BE2C (cell line): ENCODE measurements around the gene KRT10.

ENCODE experiments used
- DNase-seq: peaks from one replicate; pipeline ENCODE4 v3.0.0-alpha.2; 2020
- H3K27me3 ChIP-seq: fragments of 250-450 bp; sonication (Bioruptor Pico); 2 replicates; pipeline ENCODE4 v1.5.1; 2020; ENCODE audit warnings: mild to moderate bottlenecking
- H3K36me3 ChIP-seq: fragments of 250-450 bp; sonication (Bioruptor Pico); 2 replicates; pipeline ENCODE4 v1.5.1; 2020; ENCODE audit warnings: mild to moderate bottlenecking
- H3K4me1 ChIP-seq: fragments of 250-450 bp; sonication (Bioruptor Pico); 2 replicates; pipeline ENCODE4 v1.5.1; 2020
- H3K4me3 ChIP-seq: 2 replicates; pipeline ENCODE4 v1.5.1; 2011; ENCODE audit warnings: low read depth, low read length
- H3K9me3 ChIP-seq: fragments of 250-450 bp; sonication (Bioruptor Pico); 2 replicates; pipeline ENCODE4 v1.5.1; 2020
- TF ChIP-seq, protein P1 (sequence below): IDR thresholded peaks from 2 replicates; pipeline ENCODE4 v1.5.1; 2012; ENCODE audit warnings: mild to moderate bottlenecking, low read depth, low read length

KRT10 gene

DNA sequence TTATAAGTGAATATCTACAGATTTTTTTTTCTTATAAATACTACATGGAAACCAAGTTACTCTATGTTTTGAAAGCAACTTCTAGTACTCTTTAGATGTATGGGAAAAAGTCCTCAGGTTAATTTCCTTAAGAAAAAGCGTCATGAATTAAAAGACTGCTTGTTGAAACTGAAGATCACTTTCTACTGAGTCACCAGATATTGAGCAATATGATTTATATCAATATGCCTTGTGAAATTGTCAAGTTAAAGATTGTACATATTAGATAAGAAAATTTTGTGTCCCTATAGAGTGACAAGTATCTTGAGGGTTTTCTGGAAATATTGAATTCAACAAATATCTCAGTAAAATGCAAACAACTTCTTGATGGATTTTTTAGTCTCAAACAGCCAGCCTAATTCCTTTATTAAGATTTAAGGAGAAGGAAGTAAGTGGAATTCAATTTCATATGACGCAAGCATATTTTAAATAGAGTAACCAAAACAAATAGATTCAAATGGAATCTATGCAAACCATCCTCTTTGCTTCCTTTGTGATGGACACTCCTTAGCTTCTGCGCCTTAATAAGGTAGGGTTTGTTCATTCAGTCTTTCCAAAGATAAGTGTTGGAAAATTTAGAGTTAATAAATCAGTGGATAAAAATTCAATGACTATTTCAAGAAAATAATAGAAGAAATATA lies 28.0 kb upstream of the KRT10 start:
- peaks cover 42% of the 10 kb centered on the region for H3K27me3 ChIP-seq
- TF ChIP-seq, protein P1, sequence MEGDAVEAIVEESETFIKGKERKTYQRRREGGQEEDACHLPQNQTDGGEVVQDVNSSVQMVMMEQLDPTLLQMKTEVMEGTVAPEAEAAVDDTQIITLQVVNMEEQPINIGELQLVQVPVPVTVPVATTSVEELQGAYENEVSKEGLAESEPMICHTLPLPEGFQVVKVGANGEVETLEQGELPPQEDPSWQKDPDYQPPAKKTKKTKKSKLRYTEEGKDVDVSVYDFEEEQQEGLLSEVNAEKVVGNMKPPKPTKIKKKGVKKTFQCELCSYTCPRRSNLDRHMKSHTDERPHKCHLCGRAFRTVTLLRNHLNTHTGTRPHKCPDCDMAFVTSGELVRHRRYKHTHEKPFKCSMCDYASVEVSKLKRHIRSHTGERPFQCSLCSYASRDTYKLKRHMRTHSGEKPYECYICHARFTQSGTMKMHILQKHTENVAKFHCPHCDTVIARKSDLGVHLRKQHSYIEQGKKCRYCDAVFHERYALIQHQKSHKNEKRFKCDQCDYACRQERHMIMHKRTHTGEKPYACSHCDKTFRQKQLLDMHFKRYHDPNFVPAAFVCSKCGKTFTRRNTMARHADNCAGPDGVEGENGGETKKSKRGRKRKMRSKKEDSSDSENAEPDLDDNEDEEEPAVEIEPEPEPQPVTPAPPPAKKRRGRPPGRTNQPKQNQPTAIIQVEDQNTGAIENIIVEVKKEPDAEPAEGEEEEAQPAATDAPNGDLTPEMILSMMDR, result no peak
- H3K36me3 ChIP-seq, result no peaks in the 10 kb centered on the region
- H3K4me3 ChIP-seq, result no peak overlapping the region
- no peaks in the 10 kb centered on the region for H3K4me1 ChIP-seq
- no peaks in the 10 kb centered on the region for H3K9me3 ChIP-seq
- no peak for DNase-seq

DNA sequence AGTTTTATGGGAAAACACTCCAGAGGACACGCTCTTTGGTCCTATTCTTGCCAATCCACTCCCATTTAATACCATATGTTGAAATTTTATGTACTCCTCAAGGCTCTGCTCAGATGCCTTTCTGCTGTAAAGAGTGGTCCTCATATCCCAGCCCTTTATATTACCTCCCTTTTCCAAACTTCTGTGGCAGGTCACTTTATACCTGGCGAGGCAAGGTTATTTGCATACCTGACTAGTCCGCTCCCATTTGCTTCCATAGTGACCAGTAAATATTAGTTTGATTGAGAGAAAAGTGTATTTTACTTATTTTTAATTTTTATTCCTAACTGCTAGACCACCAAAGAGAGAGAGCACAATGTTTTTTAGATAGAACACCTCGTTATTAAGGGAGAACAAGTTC lies 27.3 kb upstream of the KRT10 start:
- H3K27me3 ChIP-seq, result peaks cover 46% of the 10 kb centered on the region
- H3K36me3 ChIP-seq, result no peaks in the 10 kb centered on the region
- no peak overlapping the region for H3K4me3 ChIP-seq
- DNase-seq, result no peak
- H3K4me1 ChIP-seq, result no peaks in the 10 kb centered on the region
- no peaks in the 10 kb centered on the region for H3K9me3 ChIP-seq
- TF ChIP-seq, protein P1, result no peak

DNA sequence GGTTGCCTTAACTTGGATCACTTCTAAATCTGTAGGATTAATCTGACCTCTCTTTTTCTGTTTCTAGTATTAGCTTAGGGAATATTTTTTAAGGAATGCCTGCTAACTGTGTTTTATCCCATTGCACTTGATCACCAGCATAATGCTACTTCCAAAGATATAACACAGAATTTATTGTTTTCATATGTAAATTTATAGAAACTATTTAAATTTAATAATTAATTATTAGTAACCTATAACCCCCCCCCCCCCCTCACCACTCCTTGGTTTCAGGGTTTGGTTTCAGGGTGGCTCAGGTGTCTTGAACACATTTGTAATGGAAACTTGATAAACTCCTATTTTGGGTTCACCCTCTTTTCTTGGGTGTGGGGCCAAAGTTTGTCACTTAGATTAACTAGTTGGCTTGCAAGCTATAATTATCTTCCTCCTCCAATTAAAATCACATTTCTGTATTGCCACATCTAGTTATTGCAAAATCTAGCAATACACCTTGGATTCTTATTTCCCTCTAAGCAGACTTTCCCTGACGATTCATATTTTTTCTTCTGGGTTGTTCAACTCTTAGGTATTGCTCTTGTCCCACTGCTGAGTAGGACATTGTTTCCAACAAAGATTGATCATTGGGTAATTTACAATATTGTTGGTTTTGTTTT lies 26.3 kb upstream of the KRT10 start:
- DNase-seq, result no peak
- no peaks in the 10 kb centered on the region for H3K36me3 ChIP-seq
- no peak overlapping the region for H3K4me3 ChIP-seq
- H3K27me3 ChIP-seq, result peaks cover 48% of the 10 kb centered on the region
- H3K9me3 ChIP-seq, result no peaks in the 10 kb centered on the region
- TF ChIP-seq, protein P1, result no peak
- no peaks in the 10 kb centered on the region for H3K4me1 ChIP-seq

DNA sequence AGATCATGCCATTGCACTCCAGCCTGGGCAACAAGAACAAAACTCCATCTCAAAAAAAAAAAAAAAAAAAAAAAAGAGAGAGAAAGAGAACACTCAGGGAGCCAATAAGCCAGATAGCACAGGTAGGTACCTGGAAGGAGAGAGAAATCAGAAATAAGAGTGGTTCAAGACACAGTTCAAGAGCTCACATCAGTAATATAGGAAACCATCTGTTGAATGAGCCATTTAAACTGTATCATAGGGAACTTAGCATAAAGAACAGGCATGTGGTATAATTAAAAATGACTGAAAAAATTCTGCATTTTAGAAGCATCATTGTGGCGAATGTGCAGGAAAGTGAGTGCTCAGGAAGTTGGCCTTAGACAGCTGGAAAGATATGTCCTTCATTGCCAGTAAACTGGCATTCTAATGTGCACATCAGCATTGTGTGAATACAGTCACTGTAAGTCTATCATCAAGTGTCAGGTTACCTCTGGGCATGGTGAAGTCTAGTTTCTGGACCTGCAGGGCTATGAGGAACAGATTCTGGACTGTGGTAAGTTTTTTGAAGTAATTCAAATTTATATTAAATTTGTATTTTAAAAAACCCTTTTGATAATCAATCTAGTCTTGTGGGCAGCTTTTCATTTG lies 24.2 kb upstream of the KRT10 start:
- Histone ChIP-seq H3K4me3 (no peak overlapping the region), H3K36me3 (no peaks in the 10 kb centered on the region), H3K9me3 (no peaks in the 10 kb centered on the region), H3K4me1 (no peaks in the 10 kb centered on the region), H3K27me3 (peaks cover 59% of the 10 kb centered on the region)
- TF ChIP-seq, protein P1, result no peak
- DNase-seq, result no peak

DNA sequence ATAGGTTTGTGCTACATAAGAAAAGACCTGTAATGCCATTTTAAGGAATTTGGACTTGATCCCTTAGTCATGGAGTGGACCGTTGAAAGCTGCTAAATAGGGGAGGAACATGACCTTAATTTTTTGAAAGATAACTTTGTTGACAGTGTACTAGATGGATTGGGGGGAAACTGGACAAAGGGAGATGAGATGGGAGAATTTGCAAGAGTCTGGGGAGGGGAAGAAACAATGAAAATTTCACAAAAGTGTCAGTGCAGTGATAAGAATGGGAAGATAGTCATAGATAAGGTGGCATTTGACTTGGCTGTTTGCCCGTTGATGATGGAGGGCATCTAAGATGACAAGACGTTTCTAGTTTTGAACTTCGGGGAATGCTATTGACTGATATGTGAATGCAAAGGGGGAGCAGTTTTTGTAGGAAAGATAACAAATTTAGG lies 22.3 kb upstream of the KRT10 start:
- Histone ChIP-seq H3K4me3 (no peak overlapping the region), H3K9me3 (no peaks in the 10 kb centered on the region), H3K36me3 (no peaks in the 10 kb centered on the region), H3K27me3 (peaks cover 42% of the 10 kb centered on the region), H3K4me1 (no peaks in the 10 kb centered on the region)
- no peak for DNase-seq
- TF ChIP-seq, protein P1, result no peak

DNA sequence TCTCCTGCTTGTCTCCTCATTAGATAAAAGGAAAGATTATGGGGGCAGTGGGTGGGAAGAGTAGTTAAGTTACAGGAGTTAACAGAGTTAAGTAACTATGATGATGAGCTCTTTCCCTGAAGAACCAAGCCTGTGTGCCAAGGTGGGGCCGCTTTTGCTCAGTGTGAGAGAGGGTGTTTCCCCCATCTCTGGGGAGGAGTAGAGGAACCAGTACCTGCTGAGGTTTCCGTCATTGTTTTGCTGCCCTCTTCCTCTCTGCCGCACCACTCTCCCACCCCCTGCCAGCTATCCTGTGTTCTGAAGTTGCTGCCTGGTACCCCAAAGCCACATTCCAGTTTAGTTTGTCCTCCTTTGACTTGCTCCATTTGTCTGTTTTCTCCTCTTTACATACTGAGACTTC lies 20.8 kb upstream of the KRT10 start:
- Histone ChIP-seq H3K27me3 (peaks cover 43% of the 10 kb centered on the region), H3K9me3 (no peaks in the 10 kb centered on the region), H3K4me3 (no peak overlapping the region), H3K36me3 (no peaks in the 10 kb centered on the region), H3K4me1 (no peaks in the 10 kb centered on the region)
- no peak for DNase-seq
- TF ChIP-seq, protein P1, result no peak
